C4-2B (cell line): ENCODE results near the gene HRNR.

Source experiments
- H3K27ac ChIP-seq: fragments of 450-650 bp; 2 replicates; pipeline ENCODE4 v1.5.1; 2017
- ZFX ChIP-seq: fragments of 450-650 bp; IDR thresholded peaks from 2 replicates; pipeline ENCODE4 v1.6.1; 2017
- TF ChIP-seq, protein P1 (sequence below): fragments of 450-650 bp; conservative IDR thresholded peaks from 2 replicates; pipeline ENCODE4 v1.5.1; 2017; ENCODE audit warnings: mild to moderate bottlenecking

HRNR gene

DNA sequence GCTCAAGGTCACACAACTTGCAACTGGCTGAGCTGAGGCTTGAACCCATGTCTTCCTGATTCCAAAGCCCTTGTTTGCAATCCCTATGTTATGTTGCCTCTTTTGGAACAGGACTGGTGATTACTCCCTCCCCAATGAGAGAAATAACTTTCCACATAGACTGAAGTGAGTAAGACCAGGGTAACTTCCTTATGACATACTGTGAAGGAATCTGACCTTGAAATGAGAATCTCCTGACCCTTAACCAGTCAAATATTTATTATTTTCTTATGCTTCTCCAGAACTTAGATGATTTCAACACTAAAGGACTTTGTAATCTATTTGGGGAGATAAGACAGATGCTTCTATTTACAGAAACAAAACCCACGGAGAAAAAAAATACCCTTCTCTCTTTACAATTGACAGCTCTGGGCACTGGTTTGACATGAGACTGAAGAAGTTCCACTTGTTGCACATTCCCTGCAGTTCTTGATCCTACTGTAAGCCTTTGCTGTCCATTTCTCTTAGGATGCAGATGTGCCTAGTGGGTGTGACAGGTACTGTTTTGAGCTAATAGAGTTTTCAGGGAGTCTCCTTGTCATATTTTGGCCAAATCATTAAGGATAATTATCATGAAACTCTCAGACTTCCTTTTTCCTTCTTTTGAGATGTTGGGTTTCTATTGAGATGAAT lies 61.1 kb downstream of the HRNR start:
- no peak overlapping the region for H3K27ac ChIP-seq
- TF ChIP-seq, protein P1, sequence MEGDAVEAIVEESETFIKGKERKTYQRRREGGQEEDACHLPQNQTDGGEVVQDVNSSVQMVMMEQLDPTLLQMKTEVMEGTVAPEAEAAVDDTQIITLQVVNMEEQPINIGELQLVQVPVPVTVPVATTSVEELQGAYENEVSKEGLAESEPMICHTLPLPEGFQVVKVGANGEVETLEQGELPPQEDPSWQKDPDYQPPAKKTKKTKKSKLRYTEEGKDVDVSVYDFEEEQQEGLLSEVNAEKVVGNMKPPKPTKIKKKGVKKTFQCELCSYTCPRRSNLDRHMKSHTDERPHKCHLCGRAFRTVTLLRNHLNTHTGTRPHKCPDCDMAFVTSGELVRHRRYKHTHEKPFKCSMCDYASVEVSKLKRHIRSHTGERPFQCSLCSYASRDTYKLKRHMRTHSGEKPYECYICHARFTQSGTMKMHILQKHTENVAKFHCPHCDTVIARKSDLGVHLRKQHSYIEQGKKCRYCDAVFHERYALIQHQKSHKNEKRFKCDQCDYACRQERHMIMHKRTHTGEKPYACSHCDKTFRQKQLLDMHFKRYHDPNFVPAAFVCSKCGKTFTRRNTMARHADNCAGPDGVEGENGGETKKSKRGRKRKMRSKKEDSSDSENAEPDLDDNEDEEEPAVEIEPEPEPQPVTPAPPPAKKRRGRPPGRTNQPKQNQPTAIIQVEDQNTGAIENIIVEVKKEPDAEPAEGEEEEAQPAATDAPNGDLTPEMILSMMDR, result no peak
- no peak for TF ChIP-seq ZFX
